OCI-LY7 (cell line): Measurements from ENCODE around the gene SLC4A4. TPM values are rescaled to one million over a fixed set of nuclear protein-coding genes. Genes with fewer than 3 reads are reported as not detected.

Experiments
- BruUV-seq: library from RNA; stranded (reverse); fragments of 400-500 nt; replicated peaks from 2 replicates; lab custom pipeline; 2021; lab: Mats Ljungman, UMichigan
- CTCF ChIA-PET: fragments of 300-600 bp; sonication (Branson Sonifier 250); formaldehyde crosslinking; loops from one replicate; lab custom pipeline; 2022; ENCODE audit warnings: antibody characterized with exemption; ENCODE audit not compliant: unreplicated experiment; lab: Charles Lee
- POLR2A ChIA-PET: fragments of 300-600 bp; sonication (Branson Sonifier 250); formaldehyde crosslinking; loops from one replicate; lab custom pipeline; 2022; ENCODE audit warnings: antibody characterized with exemption; lab: Charles Lee
- DNase-seq: peaks from one replicate; pipeline ENCODE4 v3.0.0-alpha.2; 2015; ENCODE audit warnings: low spot score
- H2AFZ ChIP-seq: fragments of 200-600 bp; sonication (generic), shearing (Covaris generic); 2 replicates; pipeline ENCODE4 v1.6.1; 2014; ENCODE audit warnings: mild to moderate bottlenecking, antibody characterized with exemption, low read length, moderate library complexity
- H3K27ac ChIP-seq: fragments of 200-600 bp; sonication (generic); 2 replicates; pipeline ENCODE4 v1.5.1; 2014; ENCODE audit warnings: mixed run types, low read depth, mild to moderate bottlenecking, moderate library complexity, low read length, inconsistent platforms; ENCODE audit not compliant: poor library complexity, severe bottlenecking
- H3K36me3 ChIP-seq: fragments of 200-600 bp; sonication (generic); 2 replicates; pipeline ENCODE4 v1.6.1; 2014; ENCODE audit warnings: mild to moderate bottlenecking, antibody characterized with exemption, low read length, moderate library complexity, mixed read lengths; ENCODE audit not compliant: insufficient read depth
- H3K4me1 ChIP-seq: fragments of 200-600 bp; sonication (generic); 2 replicates; pipeline ENCODE4 v1.5.1; 2014; ENCODE audit warnings: mild to moderate bottlenecking, low read length; ENCODE audit not compliant: insufficient read depth, poor library complexity, severe bottlenecking
- H3K4me2 ChIP-seq: fragments of 200-600 bp; sonication (generic); 2 replicates; pipeline ENCODE4 v1.6.1; 2014; ENCODE audit warnings: mild to moderate bottlenecking, low read length
- H3K4me3 ChIP-seq: fragments of 200-600 bp; sonication (generic); 2 replicates; pipeline ENCODE4 v1.5.1; 2014; ENCODE audit warnings: mild to moderate bottlenecking, low read depth, low read length; ENCODE audit not compliant: poor library complexity, severe bottlenecking
- H3K79me2 ChIP-seq: fragments of 200-600 bp; sonication (generic); 2 replicates; pipeline ENCODE4 v1.6.1; 2016; ENCODE audit warnings: low read depth, mild to moderate bottlenecking, low read length, moderate library complexity, mixed read lengths; ENCODE audit not compliant: insufficient read depth
- H3K9me2 ChIP-seq: fragments of 200-600 bp; sonication (generic); 2 replicates; pipeline ENCODE4 v1.6.1; 2016; ENCODE audit warnings: mild to moderate bottlenecking, low read length, mixed read lengths; ENCODE audit not compliant: insufficient read depth
- H3K9me3 ChIP-seq: fragments of 200-600 bp; sonication (generic); 2 replicates; pipeline ENCODE4 v1.6.1; 2014; ENCODE audit warnings: mild to moderate bottlenecking, mixed run types, low read length, mixed read lengths
- H4K20me1 ChIP-seq: fragments of 200-600 bp; sonication (generic); 2 replicates; pipeline ENCODE4 v1.6.1; 2014; ENCODE audit warnings: mild to moderate bottlenecking, antibody characterized with exemption, low read length, moderate library complexity, mixed read lengths; ENCODE audit not compliant: insufficient read depth
- EZH2phosphoT487 ChIP-seq: fragments of 200-600 bp; sonication (generic); IDR thresholded peaks from 2 replicates; pipeline ENCODE4 v1.6.1; 2018; ENCODE audit warnings: low read depth, borderline replicate concordance, mild to moderate bottlenecking, mixed run types, antibody characterized with exemption, low read length, moderate library complexity, mixed read lengths
- intact Hi-C: fragments of 100-400 bp; cut with micrococcal nuclease; formaldehyde crosslinking; loops from one replicate; pipeline ENCODE4 v1.10.0; 2022; ENCODE audit not compliant: unreplicated experiment
- total RNA-seq, 2 experiments: library from RNA; depleted of rRNA in 1 of 2; stranded (reverse); fragments of >200 nt in 1 of 2; shearing (Covaris generic) in 1 of 2; gene quantifications; 2 replicates each; pipeline ENCODE4 v1.2.3, GENCODE V29; 2014 to 2022
- TF ChIP-seq, protein P1 (sequence below): fragments of 200-600 bp; sonication (generic); conservative IDR thresholded peaks from 2 replicates; pipeline ENCODE4 v1.5.1; 2014; ENCODE audit warnings: mild to moderate bottlenecking, antibody characterized with exemption, low read length, moderate library complexity, mixed read lengths

Gene SLC4A4
- total RNA-seq, 2 experiments from 2014 or later = not detected

GRCh38 chr4:71360844-71361243 is 22.0 kb downstream of the SLC4A4 start:
- H3K4me3 ChIP-seq = no peak overlapping the region
- H3K36me3 ChIP-seq = no peaks in the 10 kb centered on the region
- H4K20me1 ChIP-seq = no peaks in the 10 kb centered on the region
- H3K9me2 ChIP-seq = no peaks in the 10 kb centered on the region
- BruUV-seq = no TSS peak
- H3K27ac ChIP-seq = no peak overlapping the region
- POLR2A ChIA-PET = no interaction called here
- CTCF ChIA-PET = no interaction called here
- no peak for DNase-seq
- H3K4me1 ChIP-seq = no peaks in the 10 kb centered on the region
- TF ChIP-seq, protein P1, sequence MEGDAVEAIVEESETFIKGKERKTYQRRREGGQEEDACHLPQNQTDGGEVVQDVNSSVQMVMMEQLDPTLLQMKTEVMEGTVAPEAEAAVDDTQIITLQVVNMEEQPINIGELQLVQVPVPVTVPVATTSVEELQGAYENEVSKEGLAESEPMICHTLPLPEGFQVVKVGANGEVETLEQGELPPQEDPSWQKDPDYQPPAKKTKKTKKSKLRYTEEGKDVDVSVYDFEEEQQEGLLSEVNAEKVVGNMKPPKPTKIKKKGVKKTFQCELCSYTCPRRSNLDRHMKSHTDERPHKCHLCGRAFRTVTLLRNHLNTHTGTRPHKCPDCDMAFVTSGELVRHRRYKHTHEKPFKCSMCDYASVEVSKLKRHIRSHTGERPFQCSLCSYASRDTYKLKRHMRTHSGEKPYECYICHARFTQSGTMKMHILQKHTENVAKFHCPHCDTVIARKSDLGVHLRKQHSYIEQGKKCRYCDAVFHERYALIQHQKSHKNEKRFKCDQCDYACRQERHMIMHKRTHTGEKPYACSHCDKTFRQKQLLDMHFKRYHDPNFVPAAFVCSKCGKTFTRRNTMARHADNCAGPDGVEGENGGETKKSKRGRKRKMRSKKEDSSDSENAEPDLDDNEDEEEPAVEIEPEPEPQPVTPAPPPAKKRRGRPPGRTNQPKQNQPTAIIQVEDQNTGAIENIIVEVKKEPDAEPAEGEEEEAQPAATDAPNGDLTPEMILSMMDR = no peak
- no peak for TF ChIP-seq EZH2phosphoT487
- no peak overlapping the region for H3K4me2 ChIP-seq
- no peaks in the 10 kb centered on the region for H3K79me2 ChIP-seq
- intact Hi-C loops = no loop called here
- H3K9me3 ChIP-seq = no peaks in the 10 kb centered on the region
- no peak overlapping the region for H2AFZ ChIP-seq

DNA sequence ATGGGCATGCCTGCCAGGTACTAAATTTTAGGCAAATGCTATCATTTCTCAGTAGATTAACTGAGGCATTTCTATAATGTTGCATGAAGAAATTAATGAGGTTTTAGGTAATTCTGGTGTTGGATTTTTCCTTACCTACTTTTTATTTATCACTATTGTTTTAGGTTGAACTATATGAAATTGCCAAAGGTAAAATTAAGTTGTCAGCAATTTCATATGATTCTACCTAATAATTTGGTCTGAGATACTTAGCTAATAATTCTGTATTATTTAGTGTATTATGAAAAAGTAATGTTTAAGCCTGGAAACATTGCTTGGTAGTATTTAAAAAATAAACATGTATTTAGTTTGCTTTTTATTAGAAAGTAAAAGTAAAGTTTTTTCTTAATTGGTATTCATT is 22.7 kb downstream of the SLC4A4 start:
- H3K79me2 ChIP-seq = no peaks in the 10 kb centered on the region
- no peaks in the 10 kb centered on the region for H3K36me3 ChIP-seq
- POLR2A ChIA-PET = interaction anchor here (0.7 kb wide), 1 partner anchor 10 kb away, joined by 3 read pairs; no protein-coding TSS in a partner anchor
- intact Hi-C loops = no loop called here
- no peak overlapping the region for H3K4me2 ChIP-seq
- H3K9me2 ChIP-seq = no peaks in the 10 kb centered on the region
- no peak overlapping the region for H2AFZ ChIP-seq
- no TSS peak for BruUV-seq
- no peak for DNase-seq
- no peaks in the 10 kb centered on the region for H3K4me1 ChIP-seq
- CTCF ChIA-PET = no interaction called here
- no peak overlapping the region for H3K27ac ChIP-seq
- no peaks in the 10 kb centered on the region for H3K9me3 ChIP-seq
- TF ChIP-seq, protein P1 = no peak
- TF ChIP-seq EZH2phosphoT487 = no peak
- H3K4me3 ChIP-seq = no peak overlapping the region
- no peaks in the 10 kb centered on the region for H4K20me1 ChIP-seq

GRCh38 chr4:71366766-71367165 is 27.9 kb downstream of the SLC4A4 start:
- Histone ChIP-seq H3K4me3 (no peak overlapping the region), H4K20me1 (no peaks in the 10 kb centered on the region), H3K79me2 (no peaks in the 10 kb centered on the region), H3K9me3 (no peaks in the 10 kb centered on the region), H3K4me1 (no peaks in the 10 kb centered on the region), H3K4me2 (no peak overlapping the region), H3K36me3 (no peaks in the 10 kb centered on the region), H3K9me2 (no peaks in the 10 kb centered on the region), H3K27ac (no peak overlapping the region), H2AFZ (no peak overlapping the region)
- TF ChIP-seq, protein P1 = no peak
- no peak for TF ChIP-seq EZH2phosphoT487
- BruUV-seq = no TSS peak
- ChIA-PET CTCF (no interaction called here), POLR2A (interaction anchor here (1.5 kb wide), 1 partner anchor 21 kb away, joined by 5 read pairs; no protein-coding TSS in a partner anchor)
- intact Hi-C loops = no loop called here
- no peak for DNase-seq
